Stimulated activated CD8-positive, alpha-beta memory T cell treated with anti-CD3 and anti-CD28 coated beads, Interleukin-12 subunit alpha, Interleukin-12 subunit beta, amount 100 ng/mL, for 4 hours (primary cell): ENCODE measurements around the gene RPLP1.
A peak's percentile ranks its signal among the peaks of the same experiment; 100 is the strongest.

ENCODE experiments used
- DNase-seq: peaks from one replicate; pipeline ENCODE4 v3.0.0-alpha.2; 2020; ENCODE audit warnings: low read depth

RPLP1 gene

DNA sequence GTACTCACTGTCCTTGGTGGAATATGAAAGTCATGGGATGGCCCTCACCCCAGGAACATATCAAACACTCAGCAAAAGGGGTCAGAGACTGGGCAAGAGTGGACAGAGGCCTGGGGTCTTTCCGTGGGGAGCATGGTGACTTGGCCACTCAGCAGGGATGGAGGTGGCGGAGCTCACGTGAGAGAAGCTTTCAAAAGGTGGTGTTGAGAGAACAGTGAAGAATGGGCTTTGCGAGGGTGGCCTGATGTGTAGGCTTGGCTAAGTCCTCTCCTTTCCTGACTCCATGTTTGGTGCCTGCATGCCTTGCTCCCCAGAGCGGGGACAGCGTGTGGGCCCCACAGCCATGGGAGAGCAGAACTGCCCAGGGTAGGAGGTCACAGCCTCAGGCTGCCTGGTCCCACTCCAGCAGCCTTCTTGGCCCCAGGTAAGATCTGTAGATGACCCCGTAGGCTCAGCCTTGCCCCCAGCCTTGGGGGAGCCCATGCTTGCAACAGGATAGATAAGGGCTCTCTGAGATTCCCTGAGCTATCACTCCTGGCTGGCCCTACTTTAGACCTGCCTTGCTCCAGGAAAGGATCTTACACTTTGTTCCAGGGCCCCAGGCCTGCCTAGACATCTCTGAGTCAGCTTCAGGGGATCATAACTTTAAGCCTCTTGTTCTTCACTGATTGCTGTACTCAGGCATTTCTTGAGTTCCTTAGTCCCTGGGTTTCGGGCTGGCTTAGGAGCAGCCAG, 17.0 kb downstream of the RPLP1 start:
- no peak for DNase-seq

DNA sequence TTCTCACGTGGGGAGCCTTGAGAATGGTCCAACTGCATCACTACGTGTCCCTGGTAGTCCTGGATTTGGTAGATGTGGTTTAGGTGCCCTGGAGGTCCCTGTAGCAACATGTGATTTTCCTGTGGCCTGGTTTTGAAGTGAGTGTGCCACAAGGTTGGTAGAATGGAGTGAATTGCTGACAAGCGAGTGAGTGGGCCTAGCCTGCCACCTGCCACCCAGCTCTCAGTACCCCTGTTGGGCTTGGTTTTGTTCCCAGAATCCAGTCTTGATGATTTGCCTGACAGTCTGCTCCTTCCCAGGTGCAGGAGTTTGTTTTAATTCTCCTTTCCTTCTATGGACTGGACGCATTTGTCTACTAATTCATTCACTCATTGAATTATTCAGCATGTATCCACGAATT, 19.4 kb downstream of the RPLP1 start:
- no peak for DNase-seq

DNA sequence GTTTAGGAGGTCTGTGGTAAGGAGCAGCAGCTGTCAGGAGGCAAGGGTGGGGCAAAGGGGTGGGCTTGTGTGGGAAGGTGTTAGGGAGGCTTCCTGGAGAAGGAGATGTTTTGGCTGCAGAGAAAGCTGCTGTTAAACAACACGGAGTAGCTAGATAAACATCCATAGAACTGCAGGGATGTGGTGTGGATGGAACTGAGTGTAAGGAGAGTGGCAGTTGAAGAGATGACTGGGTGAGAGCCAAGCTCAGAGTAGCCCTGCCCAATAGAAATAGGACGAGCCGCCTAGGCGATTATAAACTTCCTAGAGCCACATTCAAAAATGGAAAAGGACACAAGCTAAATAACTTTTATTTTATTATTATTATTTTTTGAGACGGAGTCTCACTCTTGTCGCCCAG, 19.9 kb downstream of the RPLP1 start:
- no peak for DNase-seq

- no peak for DNase-seq
These were observed 21.7 kb downstream of the RPLP1 start for GRCh38 chr15:69474291-69474690.

- no peak for DNase-seq
These were observed 22.3 kb downstream of the RPLP1 start for GRCh38 chr15:69474846-69475455.

DNA sequence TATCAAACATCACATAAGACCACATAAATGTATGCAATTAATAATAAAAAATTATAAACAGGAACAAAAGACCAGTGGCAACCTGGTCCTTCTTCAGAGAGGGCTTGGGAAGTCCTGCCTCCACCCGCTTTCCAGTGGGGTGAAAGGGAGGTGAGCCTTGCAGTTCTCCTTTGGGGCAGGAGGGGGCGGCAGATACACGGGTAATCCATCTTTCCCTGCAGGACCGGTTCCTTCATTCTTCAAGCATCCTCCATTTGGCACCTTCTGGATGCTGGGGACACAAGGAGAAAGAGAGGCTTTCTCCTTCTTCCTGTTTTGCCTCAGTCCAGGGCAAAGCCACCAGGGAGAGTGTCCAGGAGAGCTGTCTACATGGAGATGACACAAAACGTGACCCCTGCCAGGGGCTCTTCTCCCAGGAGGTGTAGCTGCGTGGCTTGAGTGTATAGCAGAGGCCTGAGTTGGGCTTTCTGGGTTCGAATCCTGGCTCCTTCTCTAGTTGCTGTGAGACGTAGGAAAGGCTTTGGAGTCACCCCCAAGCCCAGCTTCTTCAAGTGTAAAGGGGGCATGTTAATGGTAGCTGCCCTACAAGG, 23.2 kb downstream of the RPLP1 start:
- peak; percentile 43 for DNase-seq

DNA sequence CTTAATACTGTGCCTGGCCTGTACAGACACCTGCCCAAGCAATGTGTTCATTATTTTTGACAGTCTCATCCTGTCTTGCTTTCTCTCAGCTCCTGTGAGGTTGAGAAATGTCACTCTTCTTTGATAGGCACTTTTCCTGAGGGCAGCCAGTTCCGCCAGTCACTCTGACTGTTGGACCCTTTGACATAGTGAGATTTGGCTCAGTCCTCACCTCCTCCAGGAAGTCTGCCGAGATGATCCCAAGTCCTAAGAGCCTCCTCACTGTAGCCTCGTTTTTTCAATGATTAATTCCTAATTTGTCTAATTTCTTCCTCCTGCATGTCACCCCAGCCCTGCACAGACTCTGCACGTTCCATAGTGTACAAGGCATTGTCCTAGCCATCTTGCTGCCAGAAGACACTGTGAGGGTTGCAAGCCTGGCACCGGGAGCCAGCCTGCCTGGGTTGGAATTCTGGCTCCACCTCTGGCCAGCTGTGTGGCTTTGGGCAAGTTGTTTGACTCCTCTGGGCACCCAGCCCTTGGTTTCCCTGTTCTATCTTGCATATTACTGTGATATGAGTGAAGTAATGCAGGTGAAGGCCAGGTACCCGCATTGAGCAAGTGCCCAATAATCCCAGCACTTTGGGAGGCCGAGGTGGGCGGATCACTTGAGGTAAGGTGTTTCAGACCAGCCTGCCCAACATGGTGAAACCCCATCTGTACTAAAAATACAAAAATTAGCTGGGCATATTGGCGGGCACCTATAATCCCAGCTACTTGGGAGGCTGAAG, 24.3 kb downstream of the RPLP1 start:
- no peak for DNase-seq

- no peak for DNase-seq
These were observed 25.7 kb downstream of the RPLP1 start for GRCh38 chr15:69478259-69478781.

DNA sequence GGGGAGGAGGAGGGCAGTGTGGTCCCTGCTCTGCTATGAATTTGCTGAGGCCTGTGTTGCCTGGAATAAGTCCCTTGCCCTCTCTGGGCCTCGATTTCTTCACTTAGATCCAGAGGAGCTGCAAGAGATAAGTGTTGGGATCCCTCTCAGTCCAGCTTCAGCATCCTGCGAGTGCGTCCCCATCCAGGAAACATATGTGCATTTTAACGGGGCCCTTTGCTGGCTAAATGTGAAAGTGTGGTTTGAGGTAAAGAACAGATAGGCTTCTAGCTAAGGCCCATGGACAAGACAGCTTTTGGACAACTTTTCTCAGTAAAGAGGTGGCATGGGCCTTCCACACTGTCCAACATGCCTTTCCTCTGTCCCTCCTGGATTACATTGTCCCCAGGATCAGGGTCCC, 26.5 kb downstream of the RPLP1 start:
- DNase-seq = no peak

- DNase-seq = no peak
These were observed 27.4 kb downstream of the RPLP1 start for GRCh38 chr15:69479971-69480370.

GRCh38 chr15:69480932-69481331, 28.3 kb downstream of the RPLP1 start:
- DNase-seq = no peak

- no peak for DNase-seq
These were observed 30.2 kb downstream of the RPLP1 start for GRCh38 chr15:69482686-69483256.

DNA sequence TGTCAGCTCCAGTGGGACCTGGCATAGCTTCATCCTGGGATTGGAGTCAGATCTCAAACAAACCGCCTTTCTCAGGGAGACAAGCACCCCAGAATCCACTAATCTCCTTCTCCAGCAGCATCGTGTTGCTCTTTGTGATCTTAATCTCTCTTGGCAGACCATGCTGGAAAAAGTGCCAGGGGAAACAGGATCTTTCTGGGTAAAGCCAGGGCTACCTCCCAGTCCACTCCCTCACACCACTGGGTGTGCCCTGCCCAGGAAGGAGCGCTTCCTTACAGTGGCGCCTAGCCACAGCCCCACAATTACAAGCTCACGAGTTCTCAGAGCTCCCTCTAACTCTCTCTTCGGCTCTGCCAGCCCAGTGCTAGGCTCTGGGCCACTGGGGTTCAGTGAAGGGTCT, 32.2 kb downstream of the RPLP1 start:
- no peak for DNase-seq

DNA sequence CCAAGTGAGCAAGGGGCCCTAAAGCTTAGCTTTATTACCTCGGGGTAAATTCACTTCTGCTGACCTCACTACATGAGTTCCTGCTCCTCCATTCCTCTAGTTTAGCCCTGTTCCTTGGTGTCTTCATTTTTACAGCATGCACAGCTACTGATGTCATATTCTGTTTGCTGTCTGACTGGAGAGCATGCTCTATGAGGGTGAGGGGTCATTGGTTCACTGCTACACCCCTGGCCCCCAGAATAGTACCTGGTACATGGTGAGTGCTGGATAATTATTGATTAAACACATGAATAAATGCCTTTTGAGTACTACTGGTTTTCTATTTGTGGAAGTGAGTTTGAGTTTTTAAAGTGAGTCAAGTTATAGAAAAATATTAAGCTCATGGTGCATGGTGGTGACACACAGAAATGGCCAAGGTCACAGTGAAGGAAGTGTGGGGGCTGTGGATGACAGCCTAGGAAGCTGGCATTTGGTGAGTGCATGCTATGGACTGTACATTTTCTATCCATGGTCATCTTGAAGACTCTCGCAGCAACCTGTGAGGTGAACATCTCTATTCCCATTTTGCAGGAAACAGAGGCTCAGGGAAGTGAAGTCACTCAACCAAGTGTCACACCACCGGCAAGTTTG, 34.0 kb downstream of the RPLP1 start:
- DNase-seq = no peak

GRCh38 chr15:69489073-69489571, 36.5 kb downstream of the RPLP1 start:
- DNase-seq = no peak

GRCh38 chr15:69490356-69491037, 37.9 kb downstream of the RPLP1 start:
- no peak for DNase-seq

DNA sequence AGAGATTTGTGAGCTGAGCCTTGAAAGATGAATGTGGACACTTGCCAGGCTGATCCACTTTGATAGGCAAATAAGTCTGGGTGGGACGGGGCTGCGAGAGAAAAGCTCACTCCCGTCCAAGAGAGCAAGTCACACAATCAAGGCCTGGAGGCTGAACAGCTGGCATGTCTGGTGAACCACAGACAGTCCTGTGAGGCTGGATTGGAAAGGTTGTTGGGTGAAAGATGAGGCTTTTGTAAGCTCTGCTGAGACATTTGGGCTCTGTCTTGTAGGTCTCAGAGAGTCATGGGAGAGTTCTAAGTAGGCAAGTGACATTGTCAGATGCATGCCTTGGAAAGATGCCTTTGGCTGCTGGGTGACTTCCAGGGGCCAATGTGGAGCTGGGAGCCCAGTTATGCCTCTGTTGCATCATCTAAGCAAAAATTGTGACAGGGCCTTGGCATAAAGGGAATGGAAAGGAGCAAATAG, 38.5 kb downstream of the RPLP1 start:
- no peak for DNase-seq

- no peak for DNase-seq
These were observed 40.8 kb downstream of the RPLP1 start for GRCh38 chr15:69493406-69493805.

GRCh38 chr15:69496001-69496400, 43.4 kb downstream of the RPLP1 start:
- DNase-seq = no peak

DNA sequence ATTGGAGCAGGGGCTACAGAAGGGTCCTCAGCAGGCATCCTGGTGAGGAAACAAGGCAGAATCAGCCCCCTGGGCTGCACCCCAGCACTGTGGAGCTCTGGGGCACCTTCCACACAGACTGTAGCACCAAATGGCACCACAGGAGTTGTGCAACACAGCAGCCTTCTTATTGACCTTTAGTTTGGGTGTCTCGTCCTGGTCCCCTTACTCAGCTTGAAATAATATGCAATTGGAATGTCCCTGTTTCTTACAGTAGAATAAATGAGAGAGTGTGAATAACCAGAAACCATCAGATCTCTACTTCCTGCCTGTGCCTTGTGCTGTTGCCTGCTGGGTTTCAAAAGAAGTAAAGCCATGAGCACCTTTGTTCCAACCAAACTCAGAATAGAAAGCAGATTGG, 44.5 kb downstream of the RPLP1 start:
- no peak for DNase-seq

GRCh38 chr15:69497667-69498066, 45.0 kb downstream of the RPLP1 start:
- no peak for DNase-seq
